Stimulated activated naive CD4-positive, alpha-beta T cell treated with Interleukin-2 at 50 U/mL for 16 hours (primary cell): ENCODE data around the gene LYL1.

ENCODE experiments used
- DNase-seq: peaks from one replicate; lab custom pipeline; 2025; lab: John Stamatoyannopoulos, UW

LYL1 gene

GRCh38 chr19:13104848-13105711 lies 2.4 kb upstream of the LYL1 start:
- no peak for DNase-seq

GRCh38 chr19:13104360-13104847 lies 1.7 kb upstream of the LYL1 start:
- DNase-seq: peak; percentile 56

- DNase-seq: no peak
These were observed 1.1 kb upstream of the LYL1 start for GRCh38 chr19:13103581-13104359.

GRCh38 chr19:13102416-13102665 lies 317 bp downstream of the LYL1 start:
- no peak for DNase-seq

GRCh38 chr19:13101590-13102415 lies 855 bp downstream of the LYL1 start:
- DNase-seq: no peak

DNA sequence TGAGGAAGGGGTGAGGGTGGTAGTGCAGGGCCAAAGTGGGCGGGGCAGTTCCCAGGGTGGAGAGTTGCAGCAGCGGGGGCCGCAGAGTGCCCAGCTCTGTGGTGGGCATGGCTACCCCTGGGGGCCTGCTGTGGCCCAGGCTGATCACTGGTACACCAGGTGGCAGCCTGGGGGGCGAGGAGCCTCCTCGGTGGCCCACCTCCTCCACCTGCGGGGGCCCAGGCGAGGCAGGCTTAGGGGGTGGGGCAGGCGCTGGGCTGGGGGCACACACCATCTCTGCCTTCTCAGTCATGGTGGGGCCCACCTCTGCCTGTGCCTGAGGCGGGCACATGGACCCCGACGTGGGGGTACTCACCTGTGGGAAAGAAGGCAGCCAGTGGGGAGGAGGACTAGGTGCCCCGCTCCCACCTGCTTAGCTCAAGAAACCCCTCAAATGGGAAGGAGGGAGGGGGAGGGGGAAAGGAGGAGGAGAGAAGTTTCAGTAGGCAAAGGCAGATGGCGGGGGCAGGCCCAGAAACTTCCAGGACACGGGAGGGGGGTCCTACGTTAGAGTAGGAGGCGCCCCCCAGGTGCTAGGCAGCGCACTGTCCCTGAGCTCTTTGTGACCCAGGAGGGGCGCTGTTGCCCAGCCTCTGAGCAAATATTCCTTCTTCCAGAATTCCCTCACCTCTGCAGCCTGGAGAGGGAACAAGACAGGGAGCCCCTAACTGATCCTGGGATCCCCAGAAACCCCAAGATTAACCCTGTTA lies 1.6 kb downstream of the LYL1 start:
- DNase-seq: no peak

DNA sequence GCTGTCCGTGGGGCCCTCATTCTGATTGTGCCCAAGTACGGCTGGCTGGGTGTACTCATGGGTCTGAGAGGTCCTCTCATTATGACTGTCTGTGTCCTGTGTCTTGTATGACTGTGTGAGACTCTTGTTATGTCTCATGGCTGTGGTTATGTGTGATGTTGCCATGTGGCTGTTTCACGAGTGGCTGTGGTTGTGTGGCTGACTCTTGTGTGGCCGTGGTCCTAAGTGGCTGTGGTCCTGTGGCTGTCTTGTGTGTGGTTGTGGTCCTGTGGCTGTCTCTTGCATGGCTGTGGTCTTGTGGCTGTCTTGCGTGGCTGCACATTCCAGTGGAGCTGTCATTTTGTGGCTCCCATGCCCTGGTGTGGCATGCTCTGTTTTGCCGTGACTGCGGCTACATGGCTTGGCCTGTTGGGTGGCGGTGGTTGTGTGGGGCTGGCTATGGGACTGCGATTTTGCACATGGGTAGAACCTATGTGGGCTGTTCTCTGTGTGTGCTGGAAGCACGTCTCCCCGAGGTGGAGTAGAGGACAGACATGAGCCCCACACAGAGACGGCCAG lies 2.5 kb downstream of the LYL1 start:
- DNase-seq: peak; percentile 66

DNA sequence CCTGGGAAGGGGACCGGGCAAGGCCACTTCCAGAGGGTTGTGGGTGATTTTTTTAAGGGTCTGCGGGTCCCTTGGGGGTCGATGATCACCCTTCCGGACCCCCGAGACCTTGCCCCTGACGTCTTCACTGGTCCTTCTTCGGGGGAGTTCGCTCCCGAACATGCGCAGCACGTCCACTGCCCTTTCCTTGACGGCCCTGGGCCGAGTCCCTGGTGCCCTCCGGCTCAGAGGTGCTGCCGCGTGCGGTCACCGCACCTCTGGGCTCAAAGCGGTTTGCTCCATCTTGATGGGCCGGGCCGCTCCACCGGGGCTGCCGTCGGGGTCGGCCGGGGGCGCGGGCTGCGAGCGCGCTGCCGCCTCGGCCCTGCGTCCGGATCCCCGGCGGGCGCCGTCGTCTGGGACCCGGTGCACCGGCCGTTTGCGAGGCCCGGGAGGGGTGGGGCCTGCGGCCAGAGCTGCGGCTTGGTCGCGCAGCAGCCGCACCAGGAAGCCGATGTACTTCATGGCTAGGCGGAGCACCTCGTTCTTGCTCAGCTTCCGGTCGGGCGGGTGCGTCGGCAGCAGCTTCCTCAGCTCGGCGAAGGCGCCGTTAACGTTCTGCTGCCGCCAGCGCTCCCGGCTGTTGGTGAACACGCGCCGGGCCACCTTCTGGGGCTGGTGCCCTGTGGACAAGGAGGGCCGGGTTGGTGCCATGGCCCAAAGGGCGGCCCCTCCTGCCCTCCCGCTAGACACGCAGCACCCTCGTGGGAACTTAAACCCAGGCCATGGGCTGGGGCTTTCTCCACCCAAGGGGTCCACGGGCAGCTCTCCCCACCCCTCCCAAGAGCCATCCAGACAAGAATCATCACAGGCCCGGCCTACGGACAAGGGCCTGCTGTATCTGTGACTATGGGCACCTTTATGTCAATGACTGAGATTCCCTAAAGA lies 3.3 kb downstream of the LYL1 start:
- DNase-seq: peak; percentile 74

DNA sequence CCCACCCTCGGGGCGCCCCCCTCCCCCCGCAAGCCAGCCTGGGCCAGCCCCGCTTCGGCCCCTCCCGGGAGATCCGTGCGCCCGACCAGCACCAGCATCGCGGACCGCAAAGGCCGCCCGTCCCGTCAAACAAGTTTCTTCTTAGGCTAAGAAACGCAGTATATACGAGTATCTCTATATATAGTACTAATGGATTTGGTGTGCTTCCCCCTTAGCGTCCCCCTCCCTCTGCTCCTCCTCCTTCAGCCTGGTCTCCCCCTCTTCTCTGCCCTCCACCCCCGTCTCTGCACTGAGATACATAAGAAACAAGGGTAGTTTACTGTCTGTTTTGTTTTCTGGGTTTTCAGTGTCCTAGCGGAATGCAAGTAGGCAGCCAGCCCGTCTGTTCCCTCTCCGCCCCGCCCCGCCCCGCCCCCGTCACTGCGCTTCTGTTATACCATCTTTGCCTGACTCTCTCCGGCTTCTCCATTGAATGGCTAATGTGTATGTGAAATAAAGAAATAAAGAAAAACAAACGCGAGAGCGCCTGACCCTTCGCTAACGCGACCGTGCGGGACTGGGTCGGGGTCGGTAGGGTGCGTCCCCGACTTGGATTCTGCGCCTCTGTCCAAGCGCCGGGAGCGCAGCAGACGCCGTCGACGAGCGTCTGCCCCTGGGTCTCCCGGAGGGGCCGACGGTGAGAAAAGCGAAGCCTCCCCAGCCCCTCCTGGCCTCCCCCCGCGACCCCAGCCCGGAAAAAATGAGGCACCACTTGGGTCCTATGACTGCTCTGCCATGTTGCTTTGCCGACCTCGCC lies 4.2 kb downstream of the LYL1 start:
- DNase-seq: peak; percentile 59

DNA sequence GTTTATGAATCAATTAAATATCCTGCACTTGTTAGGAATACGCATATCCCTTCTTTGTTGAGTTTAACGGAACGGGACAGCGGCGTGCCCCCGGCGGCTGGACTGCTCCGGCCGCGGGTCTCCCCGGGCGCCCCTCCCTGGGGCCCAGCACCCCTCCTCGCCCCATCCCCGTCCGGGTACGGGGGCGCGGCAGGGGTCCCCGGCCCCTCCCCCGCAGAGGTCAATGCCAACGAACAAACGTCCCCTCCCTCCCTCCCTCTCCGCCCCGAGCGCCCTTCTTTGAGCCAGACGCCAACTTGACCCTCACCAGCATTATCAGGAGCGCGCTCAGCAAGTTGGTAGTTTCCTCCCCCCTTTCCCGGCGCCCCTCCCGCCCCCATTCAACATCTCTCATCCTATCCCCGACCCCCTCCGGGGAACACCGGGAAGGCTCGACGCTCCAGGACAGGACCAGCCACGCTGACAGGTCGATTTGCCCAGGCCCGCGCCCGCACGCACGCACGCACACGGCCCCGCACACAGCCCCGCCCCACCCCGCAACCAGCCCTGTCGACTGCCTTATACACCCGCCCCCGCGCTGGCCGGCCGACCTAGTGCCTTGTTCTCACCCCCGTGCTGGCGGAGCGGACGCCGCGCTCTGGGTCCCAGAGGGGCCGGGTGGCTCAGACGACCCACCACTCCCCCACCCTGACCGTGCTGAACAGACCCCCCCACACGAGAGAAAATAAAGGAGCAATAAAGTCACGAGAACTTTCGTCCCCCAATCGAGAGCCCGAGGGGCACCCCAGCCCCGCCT lies 5.0 kb downstream of the LYL1 start:
- DNase-seq: no peak

DNA sequence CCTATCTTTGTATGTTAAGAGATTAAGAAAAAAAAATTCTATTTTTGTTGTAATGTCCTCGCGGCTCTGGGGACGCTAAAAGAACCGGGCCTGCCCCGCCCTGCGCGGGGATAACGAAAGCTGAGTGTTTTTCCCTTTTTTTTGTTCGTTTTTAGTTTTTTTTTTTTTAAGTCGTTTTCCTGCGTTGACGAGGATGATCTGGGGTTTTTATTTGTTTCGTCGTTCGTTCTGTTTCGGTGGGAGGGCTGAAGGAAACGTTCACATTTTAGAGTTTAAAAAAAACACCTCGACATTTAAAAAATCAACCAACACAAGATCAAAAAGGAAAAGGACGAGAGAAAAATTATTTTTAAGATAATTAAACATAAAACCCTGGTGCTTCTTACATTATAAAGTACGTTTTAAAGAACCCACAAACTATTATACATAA lies 5.6 kb downstream of the LYL1 start:
- no peak for DNase-seq

DNA sequence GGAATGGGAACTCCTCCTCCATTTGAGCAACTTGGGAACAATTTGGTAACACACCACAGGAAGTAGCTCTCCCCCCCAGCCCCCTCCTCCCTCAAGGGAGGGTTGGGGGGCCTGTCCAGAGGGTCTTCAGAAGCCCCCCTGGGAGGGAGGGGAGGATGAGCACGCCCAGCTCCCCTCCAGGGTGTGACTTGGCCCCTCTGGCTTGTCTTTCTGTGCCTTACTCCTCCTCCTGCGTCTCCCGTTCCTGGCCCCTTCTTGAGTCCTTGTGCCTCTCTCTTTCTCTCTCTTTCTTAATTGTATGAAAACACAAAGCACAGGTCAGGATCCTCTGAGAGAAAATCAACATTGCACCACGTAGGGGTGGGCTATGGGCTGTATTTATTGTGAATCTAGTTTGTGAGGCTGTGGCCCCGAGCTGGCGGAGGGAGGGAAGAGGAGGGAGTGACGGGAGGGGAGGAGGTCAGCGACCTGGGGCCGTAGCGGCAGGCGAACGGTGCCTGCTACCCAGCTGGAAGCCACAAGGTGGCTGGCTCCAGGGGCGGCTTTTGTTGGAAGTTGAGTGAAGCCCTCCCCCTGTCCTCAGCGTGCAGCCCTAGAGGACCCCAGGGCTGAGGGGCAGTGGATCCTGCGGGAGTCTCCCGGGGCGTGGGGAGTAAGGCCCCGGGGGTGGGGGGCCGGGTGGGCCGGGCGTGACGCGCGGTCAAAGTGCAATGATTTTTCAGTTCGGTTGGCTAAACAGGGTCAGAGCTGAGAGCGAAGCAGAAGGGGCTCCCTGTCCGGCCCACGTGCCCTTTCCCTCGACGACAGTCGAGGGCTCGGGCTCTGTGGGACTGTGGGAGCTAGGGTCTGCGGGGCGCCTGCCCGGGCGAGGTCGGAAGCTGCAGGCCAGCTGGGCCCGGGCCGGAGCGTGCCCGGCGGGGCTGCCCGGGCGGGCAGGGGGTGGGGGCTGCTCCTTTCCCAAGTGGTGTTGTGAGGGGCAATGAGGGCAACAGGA lies 6.4 kb downstream of the LYL1 start:
- no peak for DNase-seq

- DNase-seq: no peak
These were observed 7.3 kb downstream of the LYL1 start for GRCh38 chr19:13095393-13095784.

DNA sequence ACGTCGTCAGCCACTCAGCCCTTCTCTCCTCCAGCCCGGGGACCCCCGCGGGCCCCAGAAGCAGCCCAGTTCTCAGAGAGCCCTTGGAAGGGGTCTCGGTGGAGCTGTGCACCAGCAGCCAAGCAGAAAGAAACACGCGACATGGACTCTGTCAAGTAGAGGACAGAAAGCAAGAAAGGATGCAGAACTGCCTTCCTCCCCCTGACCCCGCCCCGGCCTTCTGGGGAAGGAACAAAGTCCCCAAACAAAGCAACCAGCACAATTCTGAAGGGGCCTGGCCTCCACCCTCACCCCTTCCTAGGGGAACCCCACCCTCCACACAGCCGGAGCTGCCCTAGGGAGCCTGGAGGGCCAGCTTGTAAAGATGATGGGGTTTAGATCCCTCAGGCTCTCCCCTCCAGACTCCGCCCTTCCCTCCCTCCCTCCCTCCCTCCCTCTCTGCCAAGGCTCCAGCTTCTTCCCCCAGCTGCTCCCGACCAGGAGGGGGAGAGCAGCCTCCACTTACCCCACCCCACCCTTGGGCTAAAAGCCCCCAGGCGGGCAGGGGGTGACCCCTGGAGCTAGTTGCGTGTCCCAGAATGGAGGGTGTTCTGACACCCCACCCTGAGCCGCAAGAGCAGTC lies 7.8 kb downstream of the LYL1 start:
- DNase-seq: no peak

DNA sequence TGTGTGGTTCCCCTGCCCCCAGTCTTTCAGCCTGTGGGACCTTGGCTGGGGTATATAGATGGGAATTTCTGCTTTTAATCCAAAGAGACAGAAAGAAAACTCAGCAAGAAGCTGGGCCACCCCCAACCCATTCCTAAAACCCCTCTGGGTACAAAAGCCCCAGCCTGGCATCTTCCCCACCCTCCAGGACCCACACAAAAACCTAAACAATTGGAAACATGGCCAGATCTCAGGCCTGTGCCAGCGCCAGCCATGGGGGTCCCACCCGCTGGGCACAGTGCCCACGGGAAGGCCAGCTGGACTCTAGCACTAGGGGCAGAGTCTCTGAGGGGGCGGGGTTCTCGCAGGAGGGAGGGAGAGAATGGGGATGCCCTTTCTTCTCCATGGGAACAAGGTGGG lies 8.6 kb downstream of the LYL1 start:
- no peak for DNase-seq

DNA sequence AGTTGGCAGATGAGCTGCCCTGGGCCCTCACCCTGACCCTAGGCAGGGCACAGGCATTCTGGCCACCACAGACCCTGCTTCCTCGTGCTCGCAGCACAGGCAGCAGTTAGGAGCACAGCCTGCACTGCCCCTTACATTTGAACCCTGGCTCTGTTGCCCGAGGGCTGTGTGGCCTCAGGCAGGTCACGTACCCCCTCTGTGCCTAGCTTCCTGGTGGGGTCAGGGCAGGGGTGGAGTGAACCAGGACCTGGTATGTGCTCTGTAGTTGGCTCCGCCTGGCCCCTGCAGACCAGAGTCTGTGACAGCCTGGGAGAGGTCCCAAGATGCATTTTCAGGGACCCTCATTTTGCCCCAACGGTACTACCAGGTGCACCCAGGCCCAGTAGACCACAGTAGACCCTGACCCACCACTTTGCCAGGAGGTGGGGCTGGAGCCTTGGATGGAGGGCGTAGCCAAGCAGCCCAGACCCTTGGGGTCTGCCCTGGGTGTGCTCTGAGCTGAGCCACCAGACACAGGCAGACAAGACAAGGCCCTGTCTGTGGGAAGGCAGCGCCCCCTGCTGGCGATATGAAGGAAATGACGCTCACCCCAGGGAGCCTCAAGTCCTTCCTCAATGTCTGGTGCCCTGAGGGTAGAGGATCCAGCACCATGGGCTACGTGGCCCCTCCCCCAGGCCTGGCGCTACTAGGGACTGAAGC lies 9.1 kb downstream of the LYL1 start:
- DNase-seq: peak; percentile 63
